Activated T-cell treated with anti-CD3 and anti-CD28 coated beads, Interleukin-2, amount 50 U/mL, for 48 hours (primary cell): ENCODE data around the gene CCNL2.
"Not testable (repeated sequence)": the region's sequence is repeated elsewhere in the genome, so short reads cannot be mapped to it uniquely, and the experiment has no call there.

Source experiments
- DNase-seq, 2 experiments: peaks; one replicate each; pipeline ENCODE4 v3.0.0-alpha.2; 2020

Gene CCNL2

DNA sequence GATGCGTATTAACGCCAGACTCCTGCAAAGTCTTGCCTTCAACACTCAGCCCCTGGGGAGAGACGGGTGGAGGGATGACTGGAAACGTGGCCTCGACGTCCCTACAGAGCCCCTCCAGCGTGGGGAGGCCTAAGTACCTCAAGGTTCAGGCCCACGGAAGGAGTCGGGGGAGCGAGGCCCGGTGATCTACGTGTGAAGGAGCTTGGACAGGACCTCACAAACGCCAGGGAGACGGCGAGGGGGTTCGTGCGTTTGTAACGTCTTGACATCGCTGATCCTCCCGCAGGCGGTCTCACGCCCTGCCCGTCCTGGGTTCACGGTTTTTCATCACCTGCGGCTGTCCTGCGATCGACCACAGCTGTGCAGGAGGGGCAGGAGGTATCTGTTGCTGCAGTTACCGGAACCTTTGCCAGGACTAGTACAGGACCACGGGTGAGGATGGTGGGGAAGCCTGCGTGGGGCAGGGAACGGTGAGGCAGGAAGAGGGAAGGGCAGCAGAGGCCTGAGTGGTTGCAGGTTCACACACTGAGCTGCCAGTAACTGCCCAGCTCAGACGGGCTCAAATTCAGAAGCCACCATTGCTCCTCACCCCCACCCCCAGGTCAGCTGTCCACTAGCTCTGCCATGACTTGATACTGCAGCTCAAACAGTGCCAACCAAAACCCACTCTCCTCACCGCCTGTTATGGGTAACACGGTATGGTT lies 889 bp upstream of the CCNL2 start:
- DNase-seq: peak in 1 of 2 experiments; percentile 62

DNA sequence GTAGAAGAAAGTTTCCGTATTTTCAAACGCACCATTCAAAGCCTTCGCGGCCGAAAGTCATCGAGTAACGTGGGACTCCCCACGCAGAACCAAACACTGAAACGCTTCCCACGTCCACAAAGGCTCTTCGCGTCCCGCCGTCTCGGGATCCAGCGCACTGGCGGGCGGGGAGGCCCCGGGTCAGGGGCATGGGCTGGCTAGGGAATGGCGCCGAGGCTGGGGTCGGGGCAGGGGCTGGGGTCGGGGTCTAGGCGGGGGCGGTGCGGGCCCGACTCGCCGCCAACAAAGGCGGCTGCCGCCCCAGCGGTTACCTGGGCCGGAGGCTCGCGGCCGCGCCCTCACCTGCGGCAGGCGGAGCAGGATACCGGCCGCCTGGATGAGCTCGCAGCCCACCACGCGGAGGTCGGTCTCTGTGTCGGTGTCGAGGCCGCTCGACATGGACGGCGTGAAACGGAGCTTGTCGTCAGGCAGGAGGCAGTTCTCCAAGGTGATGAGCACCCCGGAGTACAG lies 403 bp downstream of the CCNL2 start:
- no peak for DNase-seq

DNA sequence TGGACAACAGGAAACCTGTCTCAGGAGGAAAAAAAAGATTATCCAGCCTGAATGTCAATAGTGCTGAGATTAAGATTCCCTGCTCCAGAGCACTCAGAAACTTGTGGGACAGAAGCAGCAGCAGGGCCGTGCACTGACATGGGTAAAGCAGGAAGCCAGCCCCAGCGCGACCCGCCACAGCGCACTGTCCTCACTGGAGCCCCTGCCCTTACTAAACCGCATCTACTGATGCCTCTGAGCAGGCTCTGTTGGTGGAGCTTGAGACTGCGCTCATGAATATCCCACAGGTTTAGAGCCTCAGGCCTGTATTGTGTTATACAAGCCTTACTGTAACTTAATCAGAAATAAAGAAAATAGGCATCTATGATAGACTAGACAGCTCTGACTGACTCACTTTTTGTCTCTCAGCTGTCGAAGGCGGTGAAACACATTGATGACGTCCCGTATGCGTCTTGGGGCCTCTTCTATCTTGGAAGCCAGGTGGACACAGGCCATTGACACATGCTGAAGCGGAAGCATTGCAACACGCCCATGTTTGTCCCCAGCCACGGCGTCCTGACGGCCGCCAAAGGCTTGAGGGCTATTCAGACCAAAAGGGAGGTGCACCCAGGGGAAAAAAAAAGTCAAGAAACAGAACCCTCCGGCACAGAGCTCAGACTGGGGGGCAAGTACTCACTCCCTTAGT lies 1.2 kb downstream of the CCNL2 start:
- DNase-seq: no peak

DNA sequence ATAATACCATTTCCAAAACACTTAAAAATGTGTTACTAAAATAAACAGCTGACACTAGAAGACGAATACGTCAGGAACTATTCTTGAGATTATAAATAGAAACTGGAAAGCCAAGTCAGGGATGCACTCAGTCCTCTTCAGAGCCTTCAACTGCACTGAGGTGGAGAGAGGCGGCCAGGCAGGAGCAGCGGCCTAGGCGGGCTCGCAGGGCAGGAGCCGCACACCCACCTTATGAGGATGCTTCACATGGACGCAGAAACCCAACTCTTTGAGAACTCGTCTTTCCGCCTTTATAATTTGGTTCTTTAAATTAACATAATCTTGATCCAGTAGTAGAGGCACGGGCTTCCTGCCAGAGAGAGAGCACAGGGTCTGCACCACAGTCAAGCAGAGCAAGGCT lies 4.0 kb downstream of the CCNL2 start:
- no peak for DNase-seq

DNA sequence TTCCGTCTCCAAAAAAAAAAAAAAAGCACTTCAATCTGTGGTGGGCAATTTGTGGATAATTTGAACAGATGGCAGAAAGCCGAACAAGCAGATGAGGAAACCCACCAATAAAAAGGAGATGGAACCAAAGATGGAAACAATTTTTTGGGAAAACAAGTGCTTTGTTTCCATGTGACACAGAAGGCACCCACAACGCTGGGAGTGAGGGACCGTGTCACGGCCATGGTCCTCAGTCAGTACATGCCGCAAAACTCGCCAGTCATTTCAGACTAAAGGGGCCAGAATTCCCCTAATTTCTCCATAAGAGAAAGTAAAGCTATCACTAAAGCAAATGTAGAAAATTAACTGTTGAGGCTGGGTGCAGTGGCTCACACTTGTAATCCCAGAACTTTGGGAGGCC lies 5.0 kb downstream of the CCNL2 start:
- DNase-seq: no peak

DNA sequence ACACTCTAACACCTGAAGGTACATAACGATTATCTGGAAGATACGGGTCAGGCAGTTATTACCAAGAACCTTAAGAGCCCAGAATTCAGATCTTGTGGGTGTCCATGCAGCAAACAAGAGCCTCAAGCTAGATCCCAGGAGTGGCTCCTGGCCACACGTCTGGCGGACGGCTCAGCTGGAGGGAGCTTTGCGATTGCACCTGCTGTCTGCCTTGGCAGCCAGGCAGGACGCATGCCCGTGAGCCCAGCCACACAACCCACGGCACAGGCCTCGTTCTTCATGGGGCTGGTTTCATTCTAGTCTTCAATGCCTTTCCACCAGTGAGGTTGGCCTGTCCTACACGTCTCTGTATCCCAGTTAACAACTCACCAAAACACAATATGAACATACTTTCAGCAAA lies 5.7 kb downstream of the CCNL2 start:
- no peak for DNase-seq

DNA sequence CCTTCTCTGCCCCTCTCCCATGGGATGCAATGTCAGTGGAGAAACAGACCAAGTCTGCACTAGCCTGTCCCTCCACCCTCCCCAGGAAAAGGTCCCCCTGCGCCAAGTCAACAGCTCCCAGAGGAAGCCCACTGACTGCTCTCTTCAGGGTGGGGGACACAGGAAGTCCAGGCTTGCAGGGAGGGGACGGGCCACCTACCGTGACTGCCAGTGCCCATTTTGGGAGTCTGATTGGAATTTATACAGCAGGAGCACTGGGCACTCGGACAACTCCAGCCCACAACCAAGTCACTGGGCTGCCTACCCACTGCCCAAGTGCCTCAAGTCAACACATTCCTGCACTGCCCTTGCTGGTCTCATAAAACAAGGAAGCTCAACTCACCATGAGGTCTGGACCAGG lies 6.1 kb downstream of the CCNL2 start:
- no peak for DNase-seq

DNA sequence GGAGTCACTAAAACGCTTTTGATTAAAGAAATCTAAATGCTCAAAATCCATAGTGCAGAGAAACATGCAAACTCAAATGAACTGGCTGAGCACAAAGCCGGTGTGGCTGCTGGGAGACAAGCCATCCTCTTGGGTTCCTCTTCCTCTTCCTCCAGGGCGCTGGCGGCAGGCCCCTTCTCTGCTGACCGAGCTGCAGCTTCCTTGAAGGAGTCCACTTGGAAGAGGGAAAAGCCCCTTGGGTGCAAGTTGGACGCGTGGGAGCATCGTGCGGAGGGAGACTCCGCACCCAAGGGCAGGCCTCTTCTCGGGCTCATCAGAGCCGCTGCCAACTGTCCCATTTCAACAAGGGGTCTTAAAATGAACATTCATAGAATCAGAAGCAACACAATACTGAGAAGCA lies 7.9 kb downstream of the CCNL2 start:
- DNase-seq: no peak

DNA sequence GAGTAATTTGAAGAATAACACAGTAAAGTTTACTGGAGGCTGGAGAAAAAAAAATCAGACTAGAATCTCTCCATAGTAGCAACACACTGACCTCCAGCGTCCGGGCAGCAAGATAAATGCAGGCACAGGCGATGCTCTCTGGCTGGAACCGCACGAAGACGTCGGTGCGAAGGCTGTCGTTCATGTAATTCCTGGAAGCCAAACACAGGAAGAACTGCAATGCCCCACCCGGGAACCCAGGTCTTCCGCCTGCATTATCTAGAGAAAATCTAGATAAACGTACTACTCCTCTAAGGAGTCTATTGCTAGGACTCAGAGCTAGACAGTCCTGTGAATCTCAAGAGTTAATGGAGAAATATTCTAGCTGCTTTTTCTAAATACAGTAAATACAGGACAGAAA lies 8.5 kb downstream of the CCNL2 start:
- no peak for DNase-seq

DNA sequence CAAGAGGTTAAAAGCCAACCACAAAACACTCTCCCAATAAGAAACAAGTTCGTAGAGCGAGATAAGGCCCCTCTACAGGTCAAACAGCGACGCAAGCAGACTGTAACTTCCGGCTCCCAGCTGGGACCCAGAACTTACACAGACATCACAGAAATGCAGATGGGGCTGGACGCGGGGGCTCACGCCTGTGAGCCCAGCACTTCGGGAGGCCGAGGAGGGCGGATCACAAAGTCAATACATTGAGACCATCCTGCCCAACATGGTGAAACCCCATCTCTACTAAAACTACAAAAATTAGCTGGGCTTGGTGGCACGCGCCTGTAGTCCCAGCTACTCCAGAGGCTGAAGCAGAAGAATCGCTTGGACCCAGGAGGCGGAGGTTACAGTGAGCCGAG lies 11.1 kb downstream of the CCNL2 start:
- no peak for DNase-seq

DNA sequence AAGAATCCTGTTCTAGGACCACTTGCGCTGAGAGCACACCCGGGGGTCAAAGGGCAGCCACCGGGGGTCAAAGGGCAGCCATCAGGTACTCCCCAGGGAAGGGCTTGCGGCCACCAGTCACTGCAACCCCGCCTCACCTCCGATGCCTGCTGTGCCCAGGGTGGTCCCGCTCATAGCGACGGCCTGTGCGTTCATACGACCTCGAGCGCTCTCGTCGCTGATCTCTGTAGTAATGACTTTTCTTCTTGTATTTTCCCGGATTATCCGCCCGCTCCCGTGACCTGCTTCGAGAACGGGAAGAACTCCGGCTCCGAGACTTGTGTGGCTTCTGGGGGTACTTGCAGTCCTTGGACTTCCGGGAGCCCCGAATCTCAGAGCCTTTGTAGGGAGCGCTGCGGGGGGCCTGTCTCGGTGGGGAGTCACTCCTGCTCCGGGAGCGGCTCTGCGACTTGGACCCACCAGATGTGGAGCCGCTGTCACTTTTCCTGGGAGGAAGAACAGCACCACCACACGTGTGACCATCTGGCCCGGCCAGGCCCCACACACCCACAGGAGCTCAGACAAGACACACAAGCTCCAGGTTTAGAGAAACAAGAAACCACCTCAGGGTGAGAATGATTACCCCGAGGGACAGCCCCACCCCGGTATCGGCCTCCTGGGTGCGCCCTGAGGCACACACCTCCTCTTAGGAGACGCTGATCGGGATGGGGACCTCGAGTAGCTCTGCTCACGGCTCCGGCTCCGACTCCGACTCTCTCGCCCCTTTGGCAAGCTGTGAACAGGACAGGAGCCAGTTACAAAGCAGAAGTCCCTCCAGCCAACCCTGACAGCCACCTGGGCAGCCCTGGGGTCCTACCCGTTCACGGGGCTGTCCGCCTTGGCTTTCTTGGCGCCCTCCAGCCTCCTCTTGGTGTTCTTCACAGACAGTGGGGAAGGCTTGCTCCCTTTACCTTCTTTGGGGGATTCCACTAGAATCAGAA lies 11.7 kb downstream of the CCNL2 start:
- DNase-seq: no peak

DNA sequence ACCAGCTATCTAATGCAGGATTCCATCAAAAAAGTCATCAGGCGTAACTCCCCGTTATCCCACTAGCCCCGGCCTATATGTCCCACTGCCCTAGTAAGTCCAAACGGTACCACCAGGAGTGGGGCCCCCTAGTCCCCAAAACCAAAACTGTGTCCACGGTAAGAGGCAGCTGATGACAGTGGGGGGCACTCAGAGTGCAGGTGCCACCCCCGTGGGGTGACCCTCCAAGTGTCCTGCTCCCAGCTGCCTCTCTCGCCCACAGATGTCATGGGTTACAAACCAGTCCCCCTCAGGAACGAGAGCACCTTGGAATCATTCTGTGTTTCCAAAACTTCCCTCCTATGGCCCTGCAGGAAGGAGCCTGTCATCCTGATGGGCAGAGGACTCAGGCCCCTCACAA lies 13.2 kb downstream of the CCNL2 start:
- no peak for DNase-seq

DNA sequence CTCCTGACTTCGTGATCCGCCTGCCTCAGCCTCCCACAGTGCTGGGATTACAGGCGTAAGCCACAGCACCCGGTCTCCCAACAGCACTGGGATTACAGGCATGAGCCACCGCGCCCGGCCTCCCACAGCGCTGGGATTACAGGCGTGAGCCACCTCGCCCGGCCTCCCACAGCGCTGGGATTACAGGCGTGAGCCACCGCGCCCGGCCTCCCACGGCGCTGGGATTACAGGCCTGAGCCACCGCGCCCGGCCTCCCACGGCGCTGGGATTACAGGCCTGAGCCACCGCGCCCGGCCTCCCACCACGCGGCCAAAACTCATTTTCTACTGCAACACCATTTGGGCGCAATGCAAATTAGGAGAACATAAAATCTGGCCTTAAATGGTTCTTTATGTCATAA lies 13.8 kb downstream of the CCNL2 start:
- not testable (repeated sequence) for DNase-seq

DNA sequence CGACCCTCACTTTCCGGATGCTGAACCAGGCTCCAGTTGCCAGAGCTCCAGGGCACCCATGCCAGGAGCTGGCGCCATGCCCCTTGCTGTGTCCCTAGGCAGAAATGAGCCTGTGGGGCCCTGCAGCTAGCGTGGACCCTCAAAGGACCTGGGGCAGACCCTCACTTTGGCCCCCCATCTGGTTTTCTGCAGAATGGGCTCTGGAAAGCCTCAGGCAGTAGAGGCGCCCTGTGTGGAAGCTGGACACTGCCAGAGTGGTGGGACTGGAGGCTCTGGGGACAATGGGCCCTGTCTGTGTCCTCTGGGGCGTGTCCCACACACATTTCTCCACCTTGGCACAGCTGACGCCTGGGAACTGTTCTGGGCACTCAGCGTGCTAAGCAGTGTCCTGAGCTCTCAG lies 17.8 kb downstream of the CCNL2 start:
- no peak for DNase-seq

DNA sequence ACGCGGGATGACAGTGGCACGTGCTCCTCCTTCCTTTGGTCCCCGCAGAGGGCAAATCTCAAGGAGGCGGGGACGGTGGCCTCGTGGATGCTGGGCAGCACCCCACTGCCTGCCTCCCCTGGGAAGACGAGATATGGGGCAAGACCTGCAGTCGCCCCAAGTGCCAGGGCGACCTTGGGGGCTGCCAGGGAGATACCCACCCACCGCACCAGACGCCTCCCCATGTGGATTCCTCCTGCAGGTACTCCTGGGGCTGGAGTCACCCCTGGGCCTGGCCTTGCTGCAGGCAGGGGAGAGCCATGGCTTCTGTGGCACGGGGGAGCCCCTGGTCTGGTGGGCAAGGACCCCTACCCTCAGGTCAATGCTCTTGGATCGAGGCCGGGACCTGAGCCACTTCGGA lies 18.3 kb downstream of the CCNL2 start:
- no peak for DNase-seq

DNA sequence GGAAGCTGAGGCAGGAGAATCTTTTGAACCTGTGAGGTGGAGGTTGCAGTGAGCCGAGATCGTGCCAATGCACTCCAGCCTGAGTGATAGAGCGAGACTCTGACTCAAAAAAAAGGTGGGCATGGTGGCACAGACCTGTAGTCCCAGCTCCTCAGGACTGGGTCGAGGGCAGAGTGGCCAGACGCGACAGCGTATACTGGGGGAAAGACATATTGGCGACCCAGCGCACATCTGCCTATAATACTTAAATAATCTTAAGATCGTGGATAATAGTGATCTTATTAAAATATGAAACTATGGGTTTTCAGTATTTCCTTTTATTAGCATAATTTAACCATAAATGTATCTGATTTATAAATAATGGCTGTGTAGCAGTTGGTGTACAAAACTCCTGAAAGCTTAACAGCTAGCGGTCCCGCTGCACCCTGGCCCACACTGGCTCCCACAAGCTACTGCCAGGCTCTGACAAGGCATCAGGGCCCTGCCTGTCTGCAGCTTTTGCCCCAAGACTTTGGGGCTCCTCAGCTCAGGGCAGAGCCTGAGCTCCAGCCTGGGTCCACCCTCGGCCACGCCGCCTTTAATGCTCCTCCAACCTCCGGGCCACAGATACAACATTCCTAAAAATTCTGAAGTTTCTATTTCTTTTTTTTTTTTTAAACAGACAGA lies 21.5 kb downstream of the CCNL2 start:
- no peak for DNase-seq

DNA sequence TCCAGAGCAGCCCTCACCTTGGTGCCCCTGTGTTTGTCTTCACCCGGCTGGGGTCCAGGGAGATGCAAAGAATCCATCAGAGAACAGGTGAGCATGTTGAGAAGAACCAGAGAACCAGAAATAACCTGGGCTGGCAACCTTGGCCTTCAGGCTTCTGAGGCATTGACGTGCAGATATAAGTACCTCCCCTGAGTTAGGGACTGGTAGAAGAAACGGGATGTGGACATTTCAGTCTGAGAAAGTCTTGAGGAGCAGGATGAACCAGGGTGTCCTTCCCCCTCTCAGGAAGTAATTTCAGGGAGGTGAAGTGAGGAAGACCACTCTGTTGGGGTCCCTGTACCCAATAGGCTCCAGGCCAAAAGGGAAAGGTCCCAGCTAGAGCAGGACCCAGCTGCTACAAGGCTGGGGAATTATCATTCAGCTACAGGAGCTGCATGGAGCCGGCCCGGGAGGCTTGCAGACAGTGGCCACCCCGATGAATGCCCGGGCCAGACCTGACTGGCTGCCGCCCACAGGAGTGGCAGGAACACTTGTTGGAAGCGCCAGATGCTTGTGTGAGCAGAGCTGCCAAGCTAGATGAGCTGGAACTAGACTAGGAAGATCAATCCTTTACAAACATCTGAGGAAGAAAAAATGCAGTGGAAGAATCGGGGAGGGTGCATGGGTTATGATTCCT lies 22.4 kb downstream of the CCNL2 start:
- DNase-seq: no peak

DNA sequence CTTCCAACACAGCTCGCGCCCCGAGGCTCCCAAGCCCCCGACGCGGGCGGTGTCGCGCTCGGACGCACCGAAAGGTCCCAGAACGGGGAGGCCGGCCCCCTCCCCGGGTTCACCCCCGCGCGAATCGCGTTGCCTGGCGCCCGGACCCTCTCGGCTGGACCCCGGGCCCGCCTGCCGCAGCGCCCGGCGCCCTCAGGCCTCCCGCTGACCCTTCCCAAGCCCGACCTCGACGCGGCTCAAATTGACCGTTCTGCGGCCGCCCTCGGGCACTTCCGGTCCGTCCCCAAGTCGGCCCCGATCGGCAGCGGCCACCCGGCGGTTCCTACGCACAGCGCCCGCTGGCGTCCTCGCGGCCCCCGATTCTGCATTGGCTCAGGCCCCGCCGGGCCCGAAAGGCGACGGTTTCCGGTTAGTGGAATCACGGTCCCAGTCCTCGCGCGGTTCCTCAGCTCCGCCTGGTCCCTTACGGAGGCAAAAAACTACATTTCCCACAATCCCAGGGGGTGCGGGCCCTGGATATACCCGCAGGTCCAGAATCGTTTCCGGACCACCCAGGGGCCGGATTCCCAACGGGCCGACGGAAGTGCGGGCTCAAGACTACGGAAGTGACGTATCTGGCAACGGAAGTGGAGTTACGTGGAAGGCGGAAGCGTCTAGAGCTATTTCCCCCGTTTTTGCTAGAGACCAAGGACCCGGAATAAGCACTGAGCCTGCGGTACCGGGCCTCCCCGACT lies 24.0 kb downstream of the CCNL2 start, which contains the start of gene AURKAIP1:
AURKAIP1 (minus strand) TSS at position 279 of the 734 bp plus-strand sequence. CDS start 451 bp downstream, outside the sequence.
- DNase-seq: peak; percentile 95 to 97

DNA sequence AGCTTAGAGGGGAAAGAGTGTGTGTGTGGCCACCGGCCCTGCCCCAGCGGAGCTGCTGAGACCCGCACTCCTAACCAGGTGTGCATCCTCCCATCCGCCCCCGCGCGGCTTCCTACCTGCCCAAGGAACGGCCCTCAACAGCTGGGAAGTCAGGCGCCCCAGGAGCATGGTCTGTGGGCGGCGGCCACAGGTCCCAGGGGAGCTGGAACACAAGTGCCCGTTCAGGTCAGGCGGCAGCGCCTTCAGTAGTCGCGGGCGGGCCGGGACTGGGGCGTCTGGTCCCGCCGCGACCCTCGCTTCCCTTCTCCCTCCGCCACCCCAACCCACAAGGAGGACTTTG lies 24.6 kb downstream of the CCNL2 start:
- no peak for DNase-seq

DNA sequence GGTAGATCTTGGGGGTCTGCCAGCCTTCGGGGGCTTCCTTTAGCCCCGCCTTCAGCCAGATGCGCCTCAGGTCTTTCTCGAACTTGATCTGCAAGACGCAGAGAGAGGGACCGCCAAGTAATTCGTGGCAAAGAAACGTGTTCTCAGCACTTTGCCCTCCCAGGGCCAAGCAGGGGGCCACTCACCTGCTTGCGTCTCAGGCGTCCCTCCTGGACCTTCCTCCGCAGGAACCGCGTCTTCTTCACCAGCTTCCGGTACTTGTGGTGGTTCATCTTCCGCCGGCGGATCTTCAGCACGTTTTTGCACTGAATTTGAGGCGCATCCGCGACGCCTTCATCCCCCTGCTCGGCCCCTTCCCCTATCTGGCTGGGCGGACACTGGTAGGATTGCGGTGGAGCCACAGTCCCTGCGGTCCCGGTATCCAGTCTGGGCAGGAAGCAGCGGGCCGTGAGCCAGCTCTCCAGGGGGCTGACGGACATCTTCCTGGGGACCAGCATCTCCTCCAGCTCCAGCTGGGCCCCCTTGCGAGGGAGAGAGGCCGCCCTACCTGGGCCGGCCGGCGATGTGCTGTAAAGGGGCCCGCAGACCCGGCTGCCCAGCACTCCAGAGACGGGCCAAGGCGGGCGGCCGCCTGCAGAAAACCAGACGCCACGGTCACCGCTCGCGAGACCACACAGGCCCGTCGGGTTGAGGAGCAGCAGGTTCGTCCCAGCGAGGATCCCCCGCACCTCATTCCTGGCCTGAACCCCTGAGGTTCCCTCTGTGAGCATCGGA lies 25.1 kb downstream of the CCNL2 start:
- no peak for DNase-seq
